GM18951 (cell line): ENCODE data around the gene KCNRG.

Experiments
- POLR2A ChIP-seq: IDR thresholded peaks from 4 replicates; pipeline ENCODE4 v1.6.1; 2011; ENCODE audit warnings: mild to moderate bottlenecking; ENCODE audit not compliant: insufficient read length, insufficient read depth; ENCODE audit errors: extremely low read depth
- in situ Hi-C: fragments of 300-500 bp; cut with MboI; formaldehyde crosslinking; loops from one replicate; pipeline ENCODE4 v1.12.0; 2022; ENCODE audit warnings: low sequenced_read_pairs, mixed read lengths, inconsistent platforms; ENCODE audit not compliant: unreplicated experiment

KCNRG gene, protein sequence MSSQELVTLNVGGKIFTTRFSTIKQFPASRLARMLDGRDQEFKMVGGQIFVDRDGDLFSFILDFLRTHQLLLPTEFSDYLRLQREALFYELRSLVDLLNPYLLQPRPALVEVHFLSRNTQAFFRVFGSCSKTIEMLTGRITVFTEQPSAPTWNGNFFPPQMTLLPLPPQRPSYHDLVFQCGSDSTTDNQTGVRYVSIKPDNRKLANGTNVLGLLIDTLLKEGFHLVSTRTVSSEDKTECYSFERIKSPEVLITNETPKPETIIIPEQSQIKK

DNA sequence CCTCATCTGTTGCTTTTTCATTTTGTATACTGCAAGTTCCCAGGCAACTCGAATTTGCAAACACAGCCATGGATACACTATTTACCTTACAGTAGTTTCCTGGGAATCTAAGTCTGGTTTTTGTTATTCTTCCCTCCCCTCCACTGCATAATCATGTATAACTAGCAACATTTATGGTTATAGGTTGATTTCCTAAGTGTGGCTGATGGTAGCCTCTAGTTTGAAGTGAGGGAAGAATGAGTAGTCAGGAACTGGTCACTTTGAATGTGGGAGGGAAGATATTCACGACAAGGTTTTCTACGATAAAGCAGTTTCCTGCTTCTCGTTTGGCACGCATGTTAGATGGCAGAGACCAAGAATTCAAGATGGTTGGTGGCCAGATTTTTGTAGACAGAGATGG lies at the start of gene KCNRG:
Gene KCNRG, plus strand, starts transcription at position 187 of the 400 bp plus-strand sequence. Its CDS starts 50 bp downstream, at position 237.
- in situ Hi-C loops: no loop called here
- TF ChIP-seq POLR2A: no peak

DNA sequence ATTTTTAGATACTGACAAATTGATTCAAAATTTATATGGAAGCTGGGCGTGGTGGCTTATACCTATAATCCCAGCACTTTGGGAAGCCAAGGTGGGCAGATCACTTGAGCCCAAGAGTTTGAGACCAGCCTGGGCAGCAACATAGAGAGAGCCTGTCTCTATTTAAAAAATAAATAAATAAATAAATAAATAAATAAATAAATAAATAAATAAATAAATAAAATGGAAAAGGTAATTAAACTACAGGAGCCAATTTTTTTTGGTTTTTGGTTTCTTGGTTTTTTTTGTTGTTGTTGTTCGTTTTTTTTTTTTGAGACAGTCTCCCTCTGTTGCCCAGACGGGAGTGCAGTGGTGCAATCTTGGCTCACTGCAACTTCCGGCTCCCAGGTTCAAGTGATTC lies 47.8 kb upstream of the KCNRG start:
- in situ Hi-C loops: no loop called here

DNA sequence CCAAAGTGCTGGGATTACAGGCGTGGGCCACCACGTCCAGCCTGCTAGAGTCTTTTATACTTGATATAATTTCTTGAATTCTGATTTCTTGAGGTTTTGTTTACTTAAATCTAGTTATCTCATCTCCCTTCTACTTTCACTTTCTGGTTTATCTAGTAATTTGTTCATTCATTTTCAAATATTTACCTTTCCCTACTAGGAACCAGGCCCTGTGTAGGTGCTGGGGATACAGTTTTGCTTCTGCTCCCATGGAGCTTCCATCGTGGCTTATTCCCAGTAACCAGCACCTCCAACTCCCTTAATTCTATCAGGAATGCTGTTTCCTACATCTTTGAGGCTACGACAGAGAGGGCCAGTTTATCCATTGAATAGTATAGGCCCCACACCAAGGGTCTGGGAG lies 42.5 kb upstream of the KCNRG start:
- in situ Hi-C loops: no loop called here
- no peak for TF ChIP-seq POLR2A

More for the DNA sequence above, 47.8 kb upstream of the KCNRG start:
- TF ChIP-seq POLR2A: no peak

DNA sequence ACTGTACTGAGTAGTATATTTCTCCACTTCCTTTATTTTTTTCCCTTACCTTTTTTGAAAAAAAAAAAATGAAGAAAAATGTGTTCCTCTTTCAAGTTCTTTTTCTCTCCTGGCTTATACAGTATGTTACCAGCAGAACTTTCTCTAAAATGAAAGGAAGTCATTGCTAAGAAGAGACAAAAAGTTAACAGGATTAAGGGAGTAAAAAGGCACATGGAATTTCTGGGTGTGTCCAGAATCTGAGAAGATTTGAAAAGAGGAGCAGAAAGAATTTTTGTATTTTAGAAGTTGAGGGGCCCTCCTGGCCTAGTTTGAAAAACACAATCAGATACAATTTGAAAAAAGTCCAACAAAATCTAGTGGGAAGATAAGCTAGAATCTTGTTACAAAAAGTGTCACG lies 39.4 kb upstream of the KCNRG start:
- no peak for TF ChIP-seq POLR2A
- in situ Hi-C loops: loop anchor here (25.0 kb wide), 3 partner anchors 836 to 1086 kb away; partner anchors contain the start of gene RNASEH2B

DNA sequence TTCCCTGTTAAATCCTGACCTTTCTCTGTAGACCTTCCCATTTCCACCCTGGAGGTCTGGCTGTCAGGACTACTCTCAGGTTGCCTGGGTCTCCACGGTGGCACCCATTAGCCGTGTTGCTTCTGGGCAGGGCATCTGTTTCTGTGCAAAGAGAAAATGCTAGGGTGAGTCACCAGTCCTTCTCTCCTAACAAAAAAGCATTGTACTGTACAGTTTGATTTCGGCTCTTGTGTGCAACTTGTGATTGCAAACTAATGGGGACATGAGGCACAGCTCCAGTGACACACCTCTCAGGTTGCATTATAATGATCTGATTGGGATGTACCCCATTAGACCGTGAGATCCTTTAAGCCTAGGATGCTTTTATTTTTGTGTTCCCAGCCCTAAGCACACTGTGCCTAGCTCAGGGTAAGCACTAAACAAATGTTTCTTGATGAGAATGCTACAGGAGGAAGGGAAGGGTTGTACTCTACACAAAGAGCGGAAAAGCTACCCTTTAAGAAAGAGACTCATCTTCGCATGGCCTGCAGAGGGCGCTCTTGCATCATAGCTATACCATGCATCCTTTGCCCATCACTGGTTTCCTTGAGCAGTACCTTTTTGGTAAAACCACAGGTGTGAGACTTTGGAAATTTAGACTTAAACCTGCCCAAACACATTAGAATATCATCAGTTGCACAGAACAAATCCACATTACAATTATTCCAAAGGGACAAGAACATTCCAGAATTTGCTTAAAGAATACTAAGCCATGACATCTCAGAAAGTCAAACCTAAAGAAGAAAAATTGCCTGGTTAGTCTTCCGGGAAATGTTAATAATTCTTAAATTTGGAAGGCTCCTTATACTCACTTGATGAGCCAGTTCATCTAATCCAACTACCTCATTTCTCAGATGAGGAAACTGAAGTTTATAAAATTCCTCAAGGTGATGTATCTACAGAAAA lies 38.7 kb upstream of the KCNRG start:
- in situ Hi-C loops: loop anchor here (25.0 kb wide), 3 partner anchors 836 to 1086 kb away; partner anchors contain the start of gene RNASEH2B
- no peak for TF ChIP-seq POLR2A

GRCh38 chr13:49977992-49978391 lies 37.3 kb upstream of the KCNRG start:
- in situ Hi-C loops: loop anchor here (25.0 kb wide), 3 partner anchors 834 to 1084 kb away; partner anchors contain the start of gene RNASEH2B

GRCh38 chr13:49980266-49980665 lies 35.0 kb upstream of the KCNRG start:
- no peak for TF ChIP-seq POLR2A
- in situ Hi-C loops: loop anchor here (25.0 kb wide), 3 partner anchors 832 to 1082 kb away; partner anchors contain the start of gene RNASEH2B

More at GRCh38 chr13:49977992-49978391, 37.3 kb upstream of the KCNRG start:
- TF ChIP-seq POLR2A: no peak

DNA sequence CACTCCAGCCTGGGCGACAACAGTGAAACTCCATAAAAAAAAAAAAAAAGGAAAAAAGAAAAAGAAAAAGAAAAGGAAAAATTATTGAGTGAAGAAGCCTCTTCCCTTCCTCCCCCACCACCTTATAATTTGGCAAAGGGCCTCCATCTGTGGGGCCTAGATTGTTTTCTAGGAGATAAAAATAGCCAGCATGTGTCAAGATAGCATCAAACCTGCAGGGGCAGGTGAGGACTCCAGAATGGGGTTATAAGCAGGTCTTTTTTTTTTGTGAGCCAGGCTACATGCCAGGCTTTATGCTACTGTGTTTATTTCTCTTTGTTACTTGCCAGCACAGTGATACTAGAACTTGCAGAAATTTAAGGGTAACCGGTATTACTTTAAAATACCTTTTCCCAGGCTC lies 30.1 kb upstream of the KCNRG start:
- no peak for TF ChIP-seq POLR2A
- in situ Hi-C loops: loop anchor here (25.0 kb wide), 3 partner anchors 827 to 1077 kb away; partner anchors contain the start of gene RNASEH2B

DNA sequence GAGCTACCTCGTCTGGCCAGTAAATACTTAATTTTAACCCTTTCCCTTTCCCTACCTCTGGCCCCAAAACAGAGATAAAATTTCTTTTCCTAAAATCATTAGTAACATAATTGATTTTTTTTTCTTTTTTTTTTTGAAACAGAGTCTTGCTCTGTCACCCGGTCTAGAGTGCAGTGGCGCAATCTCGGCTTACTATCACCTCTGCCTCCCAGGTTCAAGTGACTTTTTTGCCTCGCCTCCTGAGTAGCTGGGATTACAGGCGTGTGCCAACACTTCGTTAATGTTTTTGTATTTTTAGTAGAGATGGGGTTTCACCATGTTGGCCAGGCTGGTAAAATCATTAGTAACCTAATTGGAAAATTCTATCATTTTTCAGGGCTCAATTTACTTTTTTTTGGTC lies 28.8 kb upstream of the KCNRG start:
- no peak for TF ChIP-seq POLR2A
- in situ Hi-C loops: loop anchor here (25.0 kb wide), 3 partner anchors 826 to 1076 kb away; partner anchors contain the start of gene RNASEH2B

DNA sequence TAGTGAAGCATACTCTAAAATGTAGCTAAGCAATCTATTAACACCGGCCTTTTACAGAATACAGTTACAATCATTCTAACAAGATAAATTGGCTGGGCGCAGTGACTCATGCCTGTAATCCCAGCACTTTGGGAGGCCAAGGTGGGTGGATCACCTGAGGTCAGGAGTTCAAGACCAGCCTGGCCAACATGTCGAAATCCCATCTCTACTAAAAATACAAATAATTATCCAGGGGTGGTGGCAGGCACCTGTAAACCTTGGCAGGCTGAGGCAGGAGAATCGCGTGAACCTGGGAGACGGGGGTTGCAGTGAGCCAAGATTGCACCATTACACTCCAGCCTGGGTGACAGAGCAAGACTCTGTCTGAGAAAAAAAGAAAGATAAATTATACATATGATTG lies 24.6 kb upstream of the KCNRG start:
- in situ Hi-C loops: loop anchor here (25.0 kb wide), 3 partner anchors 822 to 1072 kb away; partner anchors contain the start of gene RNASEH2B

GRCh38 chr13:49993111-49993510 lies 22.1 kb upstream of the KCNRG start:
- TF ChIP-seq POLR2A: no peak
- in situ Hi-C loops: loop anchor here (25.0 kb wide), 3 partner anchors 819 to 1069 kb away; partner anchors contain the start of gene RNASEH2B

DNA sequence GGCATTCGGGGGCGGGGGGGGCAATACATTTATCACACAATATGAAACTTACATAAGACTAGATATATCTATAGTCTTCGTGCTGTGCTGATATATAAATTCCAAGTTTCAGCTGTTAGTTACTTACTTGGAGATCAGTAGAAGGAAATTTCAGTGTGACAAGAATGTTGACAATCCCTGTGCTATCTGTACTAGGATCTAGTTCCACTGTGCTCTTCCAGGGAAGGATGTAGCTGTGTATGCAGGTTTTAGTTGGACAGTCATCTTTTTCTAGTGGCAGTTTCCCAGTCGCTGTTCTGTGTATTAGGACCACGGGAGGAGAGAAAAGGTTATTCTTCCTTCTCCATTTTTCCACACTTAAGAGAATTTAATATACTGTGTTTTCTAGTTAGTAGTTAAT lies 21.6 kb upstream of the KCNRG start:
- in situ Hi-C loops: loop anchor here (25.0 kb wide), 3 partner anchors 819 to 1069 kb away; partner anchors contain the start of gene RNASEH2B
- TF ChIP-seq POLR2A: no peak

GRCh38 chr13:49995625-49996101 lies 19.6 kb upstream of the KCNRG start:
- no peak for TF ChIP-seq POLR2A
- in situ Hi-C loops: loop anchor here (25.0 kb wide), 3 partner anchors 817 to 1067 kb away; partner anchors contain the start of gene RNASEH2B
